GM10847 (cell line): ENCODE results near the gene FBXO41.

Experiments used
- POLR2A ChIP-seq: IDR thresholded peaks from 2 replicates; pipeline ENCODE4 v1.6.1; 2011; ENCODE audit not compliant: insufficient read length; ENCODE audit errors: extremely low read depth

The FBXO41 gene

DNA sequence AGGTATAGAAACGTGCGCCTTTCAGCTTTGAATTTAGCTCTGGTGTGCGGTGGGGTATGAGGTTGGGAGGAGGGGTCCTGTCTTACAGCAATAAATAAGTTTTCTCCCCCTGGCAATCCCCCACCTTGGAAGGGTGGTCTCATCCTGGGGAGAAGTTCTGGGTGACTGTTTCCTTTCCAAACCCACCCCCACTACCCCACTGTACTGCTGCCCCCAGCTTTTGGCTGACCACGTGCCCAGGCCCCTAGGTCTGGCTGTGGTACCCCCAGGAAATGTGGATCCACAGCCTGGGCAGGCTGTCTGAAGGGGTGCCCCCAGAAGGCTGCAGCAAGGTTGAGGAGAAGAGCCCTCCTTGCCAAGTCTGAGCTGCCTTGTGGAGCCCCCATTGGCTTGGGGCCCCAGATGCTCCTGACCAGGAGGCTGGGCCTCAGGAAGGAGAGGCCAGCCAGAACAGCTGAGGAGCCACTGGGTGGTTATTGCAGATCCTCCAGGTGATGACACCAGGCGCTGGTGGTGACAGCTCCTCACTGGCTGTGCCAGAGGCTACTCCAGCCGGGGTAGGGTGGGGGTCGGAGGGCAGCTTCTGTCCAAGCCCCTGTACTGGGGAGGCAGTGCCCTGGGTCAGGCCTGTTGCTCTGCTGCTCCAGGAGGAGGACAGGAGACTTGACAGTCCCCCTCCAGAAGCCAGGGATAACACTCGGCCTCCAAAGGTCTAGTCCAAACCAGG lies 25.9 kb downstream of the FBXO41 start:
- TF ChIP-seq POLR2A = no peak

- no peak for TF ChIP-seq POLR2A
Measured at GRCh38 chr2:73257425-73258125, 26.7 kb downstream of the FBXO41 start.

- no peak for TF ChIP-seq POLR2A
Measured at GRCh38 chr2:73257021-73257420, 27.3 kb downstream of the FBXO41 start.

GRCh38 chr2:73256618-73256922 lies 27.7 kb downstream of the FBXO41 start:
- no peak for TF ChIP-seq POLR2A

GRCh38 chr2:73255907-73256617 lies 28.2 kb downstream of the FBXO41 start:
- TF ChIP-seq POLR2A = no peak

DNA sequence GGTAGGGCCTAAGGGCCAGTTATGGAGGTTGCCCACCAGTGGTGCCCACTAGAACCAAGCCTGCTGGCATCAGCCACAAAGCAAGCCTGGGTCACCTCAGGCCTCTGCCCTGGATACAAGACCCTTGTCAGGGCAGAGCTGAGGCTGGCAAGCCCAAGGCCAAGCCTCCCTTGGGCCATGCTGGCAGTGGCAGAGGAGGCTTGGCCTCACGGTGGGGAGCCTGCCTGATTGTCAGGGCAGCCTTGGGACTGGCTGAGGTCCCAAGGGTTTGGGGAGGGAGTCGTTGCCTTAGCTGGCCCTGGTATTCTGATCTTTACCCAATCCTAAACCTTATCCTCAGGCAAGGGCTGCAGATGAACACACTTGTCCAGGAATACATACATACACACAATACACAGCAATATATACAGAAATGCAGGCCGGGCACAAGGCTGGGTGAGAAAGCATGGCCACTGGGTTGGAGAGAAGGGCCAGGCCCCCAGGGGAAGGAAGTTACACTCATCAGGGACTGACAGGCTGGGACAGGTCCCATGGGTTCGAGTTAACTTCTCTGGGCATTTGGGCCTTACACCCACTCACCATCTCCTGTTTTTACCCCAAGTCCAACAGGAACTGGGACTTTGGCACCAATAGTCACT lies 29.2 kb downstream of the FBXO41 start:
- TF ChIP-seq POLR2A = no peak

- TF ChIP-seq POLR2A = no peak
Measured at GRCh38 chr2:73254343-73255006, 29.8 kb downstream of the FBXO41 start.

- TF ChIP-seq POLR2A = no peak
Measured at GRCh38 chr2:73253901-73254300, 30.4 kb downstream of the FBXO41 start.

DNA sequence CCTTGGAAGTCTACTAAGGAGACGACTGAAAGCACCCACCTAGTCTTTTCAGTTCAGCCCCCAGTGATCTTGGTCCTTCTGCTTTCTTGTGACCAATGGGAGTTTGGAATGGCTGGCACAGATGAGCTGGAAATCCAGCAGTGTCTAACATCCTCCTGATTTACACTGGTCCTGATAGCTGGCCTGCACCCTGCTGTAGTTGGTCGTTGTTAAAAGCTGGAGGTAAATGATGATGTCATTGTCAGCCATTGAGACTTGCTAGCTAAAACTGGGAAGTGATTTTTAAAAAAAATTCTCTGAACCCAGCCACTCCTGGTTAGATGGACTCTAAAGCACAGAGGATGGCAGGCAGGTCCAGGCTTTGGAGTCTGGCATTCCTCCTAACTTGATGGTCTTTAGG lies 30.9 kb downstream of the FBXO41 start:
- no peak for TF ChIP-seq POLR2A

GRCh38 chr2:73252238-73253027 lies 31.8 kb downstream of the FBXO41 start:
- no peak for TF ChIP-seq POLR2A

GRCh38 chr2:73250872-73251846 lies 33.1 kb downstream of the FBXO41 start:
- no peak for TF ChIP-seq POLR2A

DNA sequence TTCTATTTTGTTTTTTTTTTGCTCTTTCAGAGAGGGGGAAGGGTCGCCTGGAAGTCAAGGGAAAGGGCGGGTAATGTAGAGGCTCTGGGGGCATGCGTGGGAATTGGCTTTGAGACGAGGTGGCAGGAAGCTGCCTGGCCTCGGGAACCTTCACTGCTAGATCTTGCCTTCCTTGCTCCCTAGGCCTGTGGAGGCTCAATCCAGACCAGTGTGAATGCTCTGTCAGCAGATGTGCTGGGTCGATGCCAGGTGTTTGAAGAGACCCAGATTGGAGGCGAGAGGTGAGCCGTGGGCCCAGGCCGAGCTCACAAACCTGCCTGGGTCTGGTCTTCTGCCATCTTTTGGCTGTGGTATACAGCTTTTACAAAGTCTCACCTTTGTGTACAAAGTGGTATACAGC lies 34.6 kb downstream of the FBXO41 start:
- no peak for TF ChIP-seq POLR2A

GRCh38 chr2:73246850-73247249 lies 37.4 kb downstream of the FBXO41 start:
- no peak for TF ChIP-seq POLR2A

GRCh38 chr2:73244580-73244979 lies 39.7 kb downstream of the FBXO41 start:
- no peak for TF ChIP-seq POLR2A
